ENCODE measurements around the gene SIGLEC15.
"Not testable (repeated sequence)": the region's sequence is repeated elsewhere in the genome, so short reads cannot be mapped to it uniquely, and the experiment has no call there.

SIGLEC15 gene

GRCh38 chr18:45844938-45845337 lies 19.5 kb downstream of the SIGLEC15 start:
- no peak for DNase-seq (ENCODE audit: low spot score)
- in situ Hi-C loops (cut with MboI; ENCODE audit: low pct_unique_long_range_greater_than_20kb, low sequenced_read_pairs, unreplicated experiment): no loop called here
- no peak for TF ChIP-seq CTCF (IDR thresholded peaks at IDR 0.05; ENCODE audit: extremely low read depth, insufficient read depth, missing control alignments)

- no peak for TF ChIP-seq CTCF (IDR thresholded peaks at IDR 0.05; ENCODE audit: extremely low read depth, insufficient read depth, missing control alignments)
- in situ Hi-C loops (cut with MboI; ENCODE audit: low pct_unique_long_range_greater_than_20kb, low sequenced_read_pairs, unreplicated experiment): no loop called here
- DNase-seq (ENCODE audit: low spot score): no peak
Observed at GRCh38 chr18:45845410-45845809, 19.9 kb downstream of the SIGLEC15 start.

GRCh38 chr18:45847119-45847518 lies 21.6 kb downstream of the SIGLEC15 start:
- no peak for DNase-seq (ENCODE audit: low spot score)
- no peak for TF ChIP-seq CTCF (IDR thresholded peaks at IDR 0.05; ENCODE audit: extremely low read depth, insufficient read depth, missing control alignments)
- in situ Hi-C loops (cut with MboI; ENCODE audit: low pct_unique_long_range_greater_than_20kb, low sequenced_read_pairs, unreplicated experiment): no loop called here

GRCh38 chr18:45848643-45849042 lies 23.2 kb downstream of the SIGLEC15 start:
- in situ Hi-C loops (cut with MboI; ENCODE audit: low pct_unique_long_range_greater_than_20kb, low sequenced_read_pairs, unreplicated experiment); DNase-seq (ENCODE audit: low spot score): not testable (repeated sequence)

GRCh38 chr18:45849529-45849928 lies 24.1 kb downstream of the SIGLEC15 start:
- no peak for DNase-seq (ENCODE audit: low spot score)
- in situ Hi-C loops (cut with MboI; ENCODE audit: low pct_unique_long_range_greater_than_20kb, low sequenced_read_pairs, unreplicated experiment): no loop called here
- no peak for TF ChIP-seq CTCF (IDR thresholded peaks at IDR 0.05; ENCODE audit: extremely low read depth, insufficient read depth, missing control alignments)

GRCh38 chr18:45850021-45850420 lies 24.5 kb downstream of the SIGLEC15 start:
- TF ChIP-seq CTCF (IDR thresholded peaks at IDR 0.05; ENCODE audit: extremely low read depth, insufficient read depth, missing control alignments): no peak
- in situ Hi-C loops (cut with MboI; ENCODE audit: low pct_unique_long_range_greater_than_20kb, low sequenced_read_pairs, unreplicated experiment): no loop called here
- DNase-seq (ENCODE audit: low spot score): no peak

GRCh38 chr18:45851161-45851925 lies 25.9 kb downstream of the SIGLEC15 start:
- in situ Hi-C loops (cut with MboI; ENCODE audit: low pct_unique_long_range_greater_than_20kb, low sequenced_read_pairs, unreplicated experiment): no loop called here
- no peak for TF ChIP-seq CTCF (IDR thresholded peaks at IDR 0.05; ENCODE audit: extremely low read depth, insufficient read depth, missing control alignments)
- DNase-seq (ENCODE audit: low spot score): no peak
